ENCODE measurements around the gene SLC25A1.

The SLC25A1 gene

GRCh38 chr22:19150482-19151328 is 27.8 kb downstream of the SLC25A1 start:
- H3K4me3 ChIP-seq (ENCODE audit: low read length): no peak overlapping the region

GRCh38 chr22:19149991-19150390 is 28.5 kb downstream of the SLC25A1 start, which contains the start of gene GSC2:
Gene GSC2, minus strand, starts transcription at chr22:19150292. Its CDS starts 9 bp downstream, at chr22:19150283.
- H3K4me3 ChIP-seq (ENCODE audit: low read length): peak within 1 kb of the TSS; percentile 31
- no peaks in the 10 kb centered on the region for H3K9me3 ChIP-seq (ENCODE audit: control insufficient read depth, low read depth, low read length)
- peaks cover 87% of the 10 kb centered on the region for H3K27me3 ChIP-seq (ENCODE audit: control insufficient read depth, insufficient read depth, low read length)
- H3K36me3 ChIP-seq (ENCODE audit: control insufficient read depth, low read depth, low read length): no peaks in the 10 kb centered on the region
- peaks cover 3% of the 10 kb centered on the region for H3K4me1 ChIP-seq (ENCODE audit: control insufficient read depth, low read depth, low read length)
- H3K27ac ChIP-seq (ENCODE audit: low read length): no peak within 1 kb of the TSS
- H3K9ac ChIP-seq (ENCODE audit: low read length): no peak within 1 kb of the TSS

More at GRCh38 chr22:19150482-19151328, 27.8 kb downstream of the SLC25A1 start:
- Histone ChIP-seq H3K9ac (ENCODE audit: low read length) (no peak overlapping the region), H3K27me3 (ENCODE audit: control insufficient read depth, insufficient read depth, low read length) (peaks cover 80% of the 10 kb centered on the region), H3K27ac (ENCODE audit: low read length) (no peak overlapping the region), H3K4me1 (ENCODE audit: control insufficient read depth, low read depth, low read length) (peaks cover 3% of the 10 kb centered on the region), H3K9me3 (ENCODE audit: control insufficient read depth, low read depth, low read length) (no peaks in the 10 kb centered on the region), H3K36me3 (ENCODE audit: control insufficient read depth, low read depth, low read length) (no peaks in the 10 kb centered on the region)

GRCh38 chr22:19149047-19149883 is 29.3 kb downstream of the SLC25A1 start:
- Histone ChIP-seq H3K36me3 (ENCODE audit: control insufficient read depth, low read depth, low read length) (no peaks in the 10 kb centered on the region), H3K4me3 (ENCODE audit: low read length) (peak overlapping the region; percentile 31), H3K27me3 (ENCODE audit: control insufficient read depth, insufficient read depth, low read length) (peaks cover 87% of the 10 kb centered on the region), H3K9ac (ENCODE audit: low read length) (no peak overlapping the region), H3K27ac (ENCODE audit: low read length) (no peak overlapping the region), H3K4me1 (ENCODE audit: control insufficient read depth, low read depth, low read length) (peaks cover 3% of the 10 kb centered on the region), H3K9me3 (ENCODE audit: control insufficient read depth, low read depth, low read length) (no peaks in the 10 kb centered on the region)

GRCh38 chr22:19148417-19149046 is 30.0 kb downstream of the SLC25A1 start:
- no peaks in the 10 kb centered on the region for H3K9me3 ChIP-seq (ENCODE audit: control insufficient read depth, low read depth, low read length)
- H3K36me3 ChIP-seq (ENCODE audit: control insufficient read depth, low read depth, low read length): no peaks in the 10 kb centered on the region
- H3K4me1 ChIP-seq (ENCODE audit: control insufficient read depth, low read depth, low read length): peaks cover 3% of the 10 kb centered on the region
- no peak overlapping the region for H3K27ac ChIP-seq (ENCODE audit: low read length)
- H3K4me3 ChIP-seq (ENCODE audit: low read length): peak overlapping the region; percentile 31
- peaks cover 83% of the 10 kb centered on the region for H3K27me3 ChIP-seq (ENCODE audit: control insufficient read depth, insufficient read depth, low read length)
- H3K9ac ChIP-seq (ENCODE audit: low read length): no peak overlapping the region

DNA sequence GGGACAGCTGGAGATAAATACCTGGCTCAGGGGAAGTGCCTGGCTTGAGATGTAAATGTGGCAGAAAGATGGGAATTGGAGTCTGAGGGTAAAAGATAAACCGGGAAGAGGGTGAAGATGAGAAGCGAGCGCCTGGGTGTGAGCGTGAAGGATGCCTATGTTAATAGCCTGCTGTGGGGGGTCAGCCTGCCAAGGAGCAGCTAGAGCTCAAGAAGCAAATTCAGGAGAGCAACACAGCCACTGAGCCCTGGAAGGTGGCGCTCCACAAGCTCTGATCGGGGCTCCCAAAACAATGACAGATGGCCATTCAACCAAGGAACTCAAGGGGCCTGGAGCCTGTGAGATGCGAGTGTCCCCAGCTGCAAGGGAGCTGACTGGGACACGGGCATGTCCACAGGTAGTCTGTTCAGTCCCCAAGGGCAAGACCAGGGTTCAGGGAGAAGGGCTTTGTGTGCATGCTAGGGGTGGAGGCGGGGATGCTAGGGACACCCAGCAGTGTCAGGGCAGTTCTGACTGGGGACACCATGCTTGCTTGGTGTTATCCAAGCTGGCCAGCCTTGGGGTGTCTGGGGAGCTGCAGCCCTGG is 31.2 kb downstream of the SLC25A1 start:
- Histone ChIP-seq H3K4me1 (ENCODE audit: control insufficient read depth, low read depth, low read length) (peaks cover 3% of the 10 kb centered on the region), H3K27ac (ENCODE audit: low read length) (no peak overlapping the region), H3K27me3 (ENCODE audit: control insufficient read depth, insufficient read depth, low read length) (peaks cover 70% of the 10 kb centered on the region), H3K4me3 (ENCODE audit: low read length) (no peak overlapping the region), H3K36me3 (ENCODE audit: control insufficient read depth, low read depth, low read length) (peaks cover 4% of the 10 kb centered on the region), H3K9me3 (ENCODE audit: control insufficient read depth, low read depth, low read length) (no peaks in the 10 kb centered on the region), H3K9ac (ENCODE audit: low read length) (no peak overlapping the region)

DNA sequence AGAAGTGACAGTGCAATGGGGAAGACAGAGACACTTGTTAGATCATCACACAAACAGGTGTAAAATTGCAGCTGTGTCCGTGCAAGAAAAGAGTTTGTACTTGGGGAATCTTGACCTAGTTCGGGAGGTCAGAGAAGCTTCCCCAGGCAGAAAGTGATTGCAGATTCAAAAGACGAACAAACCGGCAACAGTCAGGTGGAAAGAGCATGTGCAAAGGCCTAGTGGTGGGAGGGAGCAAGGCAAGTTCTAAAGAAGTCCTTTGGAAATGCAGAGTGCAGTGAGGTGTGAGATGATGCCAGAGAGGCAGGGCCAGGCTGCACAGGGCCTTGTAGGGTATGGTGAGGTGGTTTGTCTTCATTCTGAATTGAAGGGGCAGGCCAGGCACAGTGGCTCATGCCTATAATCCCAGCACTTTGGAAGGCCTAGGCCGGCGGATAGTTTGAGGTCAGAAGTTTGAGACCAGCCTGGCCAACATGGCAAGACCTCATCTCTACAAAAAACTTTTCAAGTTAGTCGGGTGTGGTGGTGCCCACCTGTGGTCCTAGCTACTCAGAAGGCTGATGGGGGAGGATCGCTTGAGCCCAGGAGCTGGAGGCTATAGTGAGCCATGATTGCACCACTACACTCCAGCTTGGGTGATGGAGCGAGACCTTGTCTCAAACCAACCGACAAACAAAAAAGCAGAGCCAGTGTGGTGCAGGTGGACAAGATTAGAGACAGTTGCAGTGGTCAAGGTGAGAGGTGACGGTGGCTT is 32.1 kb downstream of the SLC25A1 start:
- H3K4me1 ChIP-seq (ENCODE audit: control insufficient read depth, low read depth, low read length): peaks cover 3% of the 10 kb centered on the region
- no peak overlapping the region for H3K4me3 ChIP-seq (ENCODE audit: low read length)
- H3K27ac ChIP-seq (ENCODE audit: low read length): no peak overlapping the region
- peaks cover 10% of the 10 kb centered on the region for H3K36me3 ChIP-seq (ENCODE audit: control insufficient read depth, low read depth, low read length)
- peaks cover 61% of the 10 kb centered on the region for H3K27me3 ChIP-seq (ENCODE audit: control insufficient read depth, insufficient read depth, low read length)
- H3K9ac ChIP-seq (ENCODE audit: low read length): no peak overlapping the region
- H3K9me3 ChIP-seq (ENCODE audit: control insufficient read depth, low read depth, low read length): no peaks in the 10 kb centered on the region

DNA sequence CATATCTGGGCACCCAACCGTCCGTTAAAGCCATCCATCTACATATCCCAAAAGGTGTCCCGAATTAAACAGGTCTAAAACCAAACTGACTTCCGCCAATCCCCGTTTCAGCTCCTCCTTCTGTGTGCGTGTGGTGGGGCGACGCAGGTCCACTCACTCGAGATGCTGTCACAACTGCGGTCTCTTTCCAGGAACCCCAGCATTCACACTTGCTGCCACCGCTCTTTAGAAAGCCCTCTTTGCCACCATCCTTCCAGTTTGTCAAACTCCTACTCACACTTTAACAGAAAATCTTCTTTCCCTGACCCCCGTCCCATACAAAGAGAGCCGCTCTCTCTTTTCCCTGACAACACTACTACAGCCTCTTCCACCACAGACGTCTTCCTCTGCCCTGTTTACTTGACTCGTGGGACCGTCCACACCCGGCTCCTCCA is 34.6 kb downstream of the SLC25A1 start:
- H3K36me3 ChIP-seq (ENCODE audit: control insufficient read depth, low read depth, low read length): peaks cover 32% of the 10 kb centered on the region
- peak overlapping the region; percentile 83 for H3K4me3 ChIP-seq (ENCODE audit: low read length)
- no peak overlapping the region for H3K27ac ChIP-seq (ENCODE audit: low read length)
- H3K9me3 ChIP-seq (ENCODE audit: control insufficient read depth, low read depth, low read length): no peaks in the 10 kb centered on the region
- peaks cover under 1% of the 10 kb centered on the region for H3K4me1 ChIP-seq (ENCODE audit: control insufficient read depth, low read depth, low read length)
- H3K9ac ChIP-seq (ENCODE audit: low read length): peak overlapping the region; percentile 65
- H3K27me3 ChIP-seq (ENCODE audit: control insufficient read depth, insufficient read depth, low read length): peaks cover 40% of the 10 kb centered on the region

- no peaks in the 10 kb centered on the region for H3K9me3 ChIP-seq (ENCODE audit: control insufficient read depth, low read depth, low read length)
- H3K27ac ChIP-seq (ENCODE audit: low read length): no peak overlapping the region
- H3K4me1 ChIP-seq (ENCODE audit: control insufficient read depth, low read depth, low read length): no peaks in the 10 kb centered on the region
- no peak overlapping the region for H3K9ac ChIP-seq (ENCODE audit: low read length)
- H3K4me3 ChIP-seq (ENCODE audit: low read length): no peak overlapping the region
- H3K27me3 ChIP-seq (ENCODE audit: control insufficient read depth, insufficient read depth, low read length): peaks cover 32% of the 10 kb centered on the region
- H3K36me3 ChIP-seq (ENCODE audit: control insufficient read depth, low read depth, low read length): peaks cover 40% of the 10 kb centered on the region
Measured at GRCh38 chr22:19143212-19143611, 35.3 kb downstream of the SLC25A1 start.

- Histone ChIP-seq H3K9ac (ENCODE audit: low read length) (no peak overlapping the region), H3K27ac (ENCODE audit: low read length) (no peak overlapping the region), H3K9me3 (ENCODE audit: control insufficient read depth, low read depth, low read length) (no peaks in the 10 kb centered on the region), H3K4me3 (ENCODE audit: low read length) (no peak overlapping the region), H3K27me3 (ENCODE audit: control insufficient read depth, insufficient read depth, low read length) (peaks cover 24% of the 10 kb centered on the region), H3K4me1 (ENCODE audit: control insufficient read depth, low read depth, low read length) (no peaks in the 10 kb centered on the region), H3K36me3 (ENCODE audit: control insufficient read depth, low read depth, low read length) (peaks cover 47% of the 10 kb centered on the region)
Measured at GRCh38 chr22:19142394-19142793, 36.1 kb downstream of the SLC25A1 start.

DNA sequence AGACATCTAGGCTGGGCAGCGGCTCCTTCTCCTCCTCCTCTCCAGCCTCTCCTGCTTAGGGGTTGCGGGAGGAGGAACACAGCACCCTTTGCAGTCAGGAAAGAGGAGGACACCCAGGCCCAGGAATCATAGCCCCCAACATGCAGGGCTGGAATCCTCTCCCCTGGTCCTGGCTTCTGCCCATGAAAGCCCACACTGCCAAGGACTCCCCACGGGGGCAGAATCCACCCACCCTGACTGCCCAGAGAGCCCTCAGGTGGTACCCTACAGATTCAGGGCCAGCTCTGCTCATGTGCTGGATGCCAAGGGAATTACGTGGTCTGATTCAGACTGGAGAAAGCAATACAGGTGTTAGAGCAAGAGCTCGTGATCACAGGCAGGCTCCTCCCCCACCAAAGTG is 38.6 kb downstream of the SLC25A1 start:
- H3K4me3 ChIP-seq (ENCODE audit: low read length): no peak overlapping the region

More for the DNA sequence above, 38.6 kb downstream of the SLC25A1 start:
- peaks cover under 1% of the 10 kb centered on the region for H3K27me3 ChIP-seq (ENCODE audit: control insufficient read depth, insufficient read depth, low read length)
- peaks cover 64% of the 10 kb centered on the region for H3K36me3 ChIP-seq (ENCODE audit: control insufficient read depth, low read depth, low read length)
- H3K9ac ChIP-seq (ENCODE audit: low read length): no peak overlapping the region
- no peaks in the 10 kb centered on the region for H3K9me3 ChIP-seq (ENCODE audit: control insufficient read depth, low read depth, low read length)
- H3K27ac ChIP-seq (ENCODE audit: low read length): no peak overlapping the region
- H3K4me1 ChIP-seq (ENCODE audit: control insufficient read depth, low read depth, low read length): no peaks in the 10 kb centered on the region
